HG03103 (cell line): ENCODE measurements around the gene FIS1.

ENCODE experiments used
- ATAC-seq: cut with Tn5 transposase; IDR thresholded peaks from one replicate; pipeline ENCODE4 v1.9.1; 2021; ENCODE audit warnings: low read depth; ENCODE audit not compliant: unreplicated experiment

FIS1 gene

GRCh38 chr7:101235522-101235921 is 9.4 kb downstream of the FIS1 start:
- ATAC-seq = no peak

- ATAC-seq = no peak
Measured at GRCh38 chr7:101235050-101235449, 9.8 kb downstream of the FIS1 start.

GRCh38 chr7:101234636-101235035 is 10.2 kb downstream of the FIS1 start:
- ATAC-seq = no peak

- no peak for ATAC-seq
Measured at GRCh38 chr7:101233907-101234547, 10.9 kb downstream of the FIS1 start.

GRCh38 chr7:101232141-101232850 is 12.6 kb downstream of the FIS1 start:
- no peak for ATAC-seq

- ATAC-seq = no peak
Measured at GRCh38 chr7:101231644-101232043, 13.2 kb downstream of the FIS1 start.

- no peak for ATAC-seq
Measured at GRCh38 chr7:101226721-101227120, 18.2 kb downstream of the FIS1 start.

- ATAC-seq = no peak
Measured at GRCh38 chr7:101225650-101226049, 19.2 kb downstream of the FIS1 start.

- no peak for ATAC-seq
Measured at GRCh38 chr7:101223528-101223927, 21.4 kb downstream of the FIS1 start.

GRCh38 chr7:101222275-101222830 is 22.5 kb downstream of the FIS1 start:
- ATAC-seq = no peak

GRCh38 chr7:101220295-101220694 is 24.6 kb downstream of the FIS1 start:
- no peak for ATAC-seq

- no peak for ATAC-seq
Measured at GRCh38 chr7:101218236-101219125, 26.4 kb downstream of the FIS1 start.

GRCh38 chr7:101217388-101218235 is 27.3 kb downstream of the FIS1 start, which contains the start of the genes PLOD3 and ZNHIT1:
Gene PLOD3, minus strand, starts transcription at chr7:101217581. Its CDS starts 307 bp downstream, at chr7:101217274.
Gene ZNHIT1, plus strand, starts transcription at chr7:101218165. Its CDS starts 31 bp downstream, at chr7:101218196.
- peak; percentile 62 for ATAC-seq

GRCh38 chr7:101216860-101217387 is 28.0 kb downstream of the FIS1 start:
- ATAC-seq = peak; percentile 7

- no peak for ATAC-seq
Measured at GRCh38 chr7:101216001-101216859, 28.7 kb downstream of the FIS1 start.

GRCh38 chr7:101212014-101212413 is 32.9 kb downstream of the FIS1 start:
- no peak for ATAC-seq

- ATAC-seq = no peak
Measured at GRCh38 chr7:101211501-101211900, 33.4 kb downstream of the FIS1 start.

- no peak for ATAC-seq
Measured at GRCh38 chr7:101210143-101210542, 34.7 kb downstream of the FIS1 start.

GRCh38 chr7:101208794-101209193 is 36.1 kb downstream of the FIS1 start:
- no peak for ATAC-seq
